Articular chondrocyte of knee joint (primary cell): ENCODE results near the gene SMAD6. TPM values are rescaled to one million over a fixed set of nuclear protein-coding genes. Genes with fewer than 3 reads are reported as not detected.

Experiments
- total RNA-seq: library from RNA; depleted of rRNA; stranded (reverse); fragments of >200 nt; gene quantifications from 2 replicates; pipeline ENCODE4 v1.2.3, GENCODE V29; 2012

SMAD6 gene
- total RNA-seq: 86.9 and 91.2 TPM in 2 replicates

DNA sequence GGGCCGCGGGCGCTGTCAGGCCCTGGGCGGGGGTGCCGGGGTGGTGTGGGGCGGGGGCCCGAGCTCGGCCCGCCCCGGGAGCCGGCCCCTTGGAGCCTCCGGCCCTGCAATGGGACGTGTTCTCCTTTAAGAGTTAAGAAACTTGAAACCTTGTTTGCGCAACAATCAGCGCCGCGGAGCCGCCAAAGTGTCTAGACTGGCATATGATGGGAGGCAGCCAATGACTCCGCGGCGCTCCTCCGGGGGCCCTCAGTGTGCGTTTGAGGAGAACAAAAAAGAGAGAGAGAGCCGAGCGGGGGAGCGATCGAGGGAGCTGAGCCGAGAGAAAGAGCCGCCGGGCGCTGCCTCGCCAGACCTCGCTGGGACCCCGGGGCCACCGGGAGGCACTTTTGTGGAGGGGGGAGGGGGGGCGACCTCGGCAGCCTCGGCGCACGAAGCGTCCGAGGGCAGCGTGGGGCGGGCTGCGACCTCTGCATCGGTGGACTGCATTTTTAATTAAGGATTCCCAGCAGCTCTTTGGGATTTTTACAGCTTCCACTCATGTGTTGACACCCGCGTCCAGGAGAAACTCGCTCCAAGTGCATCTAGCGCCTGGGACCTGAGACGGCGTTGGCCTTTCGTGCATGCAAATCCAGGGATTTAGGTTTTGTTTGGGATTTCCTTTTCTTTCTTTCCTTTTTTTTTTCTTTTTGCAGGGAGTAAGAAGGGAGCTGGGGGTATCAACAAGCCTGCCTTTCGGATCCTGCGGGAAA lies at the start of gene SMAD6:
TSS of gene SMAD6 (plus strand) at position 202 of the 752 bp plus-strand sequence. CDS start 1,023 bp downstream, outside the sequence.

Other genes with a start within 250 kb of the SMAD6 start
- 15.0 and 19.1 TPM in 2 replicates for gene SNAPC5, start 204.5 kb upstream of the SMAD6 start, total RNA-seq
- gene RPL4, start 197.4 kb upstream of the SMAD6 start, total RNA-seq: 3,061 and 4,005 TPM in 2 replicates
- gene ZWILCH, start 196.9 kb upstream of the SMAD6 start, total RNA-seq: 16.2 and 16.5 TPM in 2 replicates
- 1.7 and 1.8 TPM in 2 replicates for gene LCTL, start 136.2 kb upstream of the SMAD6 start, total RNA-seq